C4-2B (cell line): ENCODE results near the gene PARD3B.

ENCODE experiments used
- ZFX ChIP-seq: fragments of 450-650 bp; IDR thresholded peaks from 2 replicates; pipeline ENCODE4 v1.6.1; 2017
- TF ChIP-seq, protein P1 (sequence below): fragments of 450-650 bp; conservative IDR thresholded peaks from 2 replicates; pipeline ENCODE4 v1.5.1; 2017; ENCODE audit warnings: mild to moderate bottlenecking

DNA sequence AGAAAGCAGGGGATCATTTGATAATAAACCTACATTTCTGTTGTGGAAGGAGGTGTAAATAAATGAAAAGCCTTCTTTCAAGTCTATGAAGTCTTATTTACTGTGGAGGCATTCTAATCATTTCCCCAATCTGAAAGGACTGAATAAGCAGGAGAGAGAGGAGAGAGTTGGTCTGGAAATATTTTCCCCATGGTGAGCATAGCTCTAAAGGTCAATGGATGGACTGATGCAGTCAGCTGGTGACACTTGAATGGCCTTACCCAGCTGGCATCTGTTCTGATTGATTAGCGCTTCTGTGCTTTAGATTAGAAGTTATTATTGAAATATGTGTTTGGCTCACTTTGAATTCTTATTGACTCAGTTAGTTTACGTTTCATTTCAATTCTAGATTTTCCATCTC lies 122.7 kb downstream of the PARD3B start:
- TF ChIP-seq, protein P1, sequence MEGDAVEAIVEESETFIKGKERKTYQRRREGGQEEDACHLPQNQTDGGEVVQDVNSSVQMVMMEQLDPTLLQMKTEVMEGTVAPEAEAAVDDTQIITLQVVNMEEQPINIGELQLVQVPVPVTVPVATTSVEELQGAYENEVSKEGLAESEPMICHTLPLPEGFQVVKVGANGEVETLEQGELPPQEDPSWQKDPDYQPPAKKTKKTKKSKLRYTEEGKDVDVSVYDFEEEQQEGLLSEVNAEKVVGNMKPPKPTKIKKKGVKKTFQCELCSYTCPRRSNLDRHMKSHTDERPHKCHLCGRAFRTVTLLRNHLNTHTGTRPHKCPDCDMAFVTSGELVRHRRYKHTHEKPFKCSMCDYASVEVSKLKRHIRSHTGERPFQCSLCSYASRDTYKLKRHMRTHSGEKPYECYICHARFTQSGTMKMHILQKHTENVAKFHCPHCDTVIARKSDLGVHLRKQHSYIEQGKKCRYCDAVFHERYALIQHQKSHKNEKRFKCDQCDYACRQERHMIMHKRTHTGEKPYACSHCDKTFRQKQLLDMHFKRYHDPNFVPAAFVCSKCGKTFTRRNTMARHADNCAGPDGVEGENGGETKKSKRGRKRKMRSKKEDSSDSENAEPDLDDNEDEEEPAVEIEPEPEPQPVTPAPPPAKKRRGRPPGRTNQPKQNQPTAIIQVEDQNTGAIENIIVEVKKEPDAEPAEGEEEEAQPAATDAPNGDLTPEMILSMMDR, result no peak
- TF ChIP-seq ZFX, result no peak
